COLO668 (cell line): ENCODE results near the gene NAGA.

Experiments
- DNase-seq: peaks from one replicate; lab custom pipeline; 2025; ENCODE audit not compliant: unreplicated experiment; lab: John Stamatoyannopoulos, UW

Gene NAGA

GRCh38 chr22:42050641-42051180, 19.9 kb downstream of the NAGA start:
- no peak for DNase-seq

GRCh38 chr22:42041784-42042183, 28.8 kb downstream of the NAGA start:
- no peak for DNase-seq

- DNase-seq, result no peak
Observed at GRCh38 chr22:42039271-42039670, 31.3 kb downstream of the NAGA start.

GRCh38 chr22:42035256-42035655, 35.4 kb downstream of the NAGA start:
- DNase-seq, result no peak

GRCh38 chr22:42033263-42034181, 37.1 kb downstream of the NAGA start:
- DNase-seq, result no peak

GRCh38 chr22:42026705-42027104, 43.9 kb downstream of the NAGA start:
- DNase-seq, result no peak

- DNase-seq, result no peak
Observed at GRCh38 chr22:42025421-42025820, 45.2 kb downstream of the NAGA start.

- DNase-seq, result no peak
Observed at GRCh38 chr22:42022162-42022847, 48.3 kb downstream of the NAGA start.

GRCh38 chr22:42021571-42021970, 49.0 kb downstream of the NAGA start:
- DNase-seq, result no peak

GRCh38 chr22:42018224-42018623, 52.4 kb downstream of the NAGA start:
- no peak for DNase-seq

GRCh38 chr22:42016111-42016510, 54.5 kb downstream of the NAGA start:
- DNase-seq, result no peak

- DNase-seq, result no peak
Observed at GRCh38 chr22:42013385-42013784, 57.2 kb downstream of the NAGA start.

- no peak for DNase-seq
Observed at GRCh38 chr22:42010778-42011177, 59.8 kb downstream of the NAGA start.
